ENCODE measurements around the gene PRR36.

GRCh38 chr19:7904074-7905020 lies 30.2 kb upstream of the PRR36 start:
- no peak for TF ChIP-seq CTCF (IDR thresholded peaks at IDR 0.05)
- no peak for TF ChIP-seq POLR2A (IDR thresholded peaks at IDR 0.05)

All from tibial nerve (tissue), 3 donors.